Stomach smooth muscle (tissue), 2 donors: ENCODE measurements around the gene KIAA1958.

Experiments used
- H3K27ac ChIP-seq: one replicate; pipeline ENCODE4 v1.7.0; 2013; ENCODE audit warnings: mild to moderate bottlenecking, low read length, inconsistent platforms
- H3K27me3 ChIP-seq, 2 donors: one replicate each; pipeline ENCODE4 v1.7.0; 2013; ENCODE audit warnings: low read length in 2 of 2; ENCODE audit not compliant: insufficient read depth in 2 of 2, control insufficient read depth in 1 of 2
- H3K36me3 ChIP-seq, 2 donors: one replicate each; pipeline ENCODE4 v1.7.0; 2013; ENCODE audit warnings: low read length in 2 of 2; ENCODE audit not compliant: control insufficient read depth in 2 of 2, insufficient read depth in 2 of 2
- H3K4me1 ChIP-seq: one replicate; pipeline ENCODE4 v1.7.0; 2013; ENCODE audit warnings: low read length; ENCODE audit not compliant: control insufficient read depth, insufficient read depth
- H3K4me3 ChIP-seq, 2 donors: one replicate each; pipeline ENCODE4 v1.7.0; 2013; ENCODE audit warnings: low read length in 2 of 2
- H3K9ac ChIP-seq, 2 donors: one replicate each; pipeline ENCODE4 v1.7.0; 2013; ENCODE audit warnings: low read length in 2 of 2, mild to moderate bottlenecking in 1 of 2
- H3K9me3 ChIP-seq, 2 donors: one replicate each; pipeline ENCODE4 v1.7.0; 2013; ENCODE audit warnings: low read length in 2 of 2; ENCODE audit not compliant: control insufficient read depth in 2 of 2
- donor health status: healthy.
- donor health status: Pancreatic carcinoma.

The KIAA1958 gene

DNA sequence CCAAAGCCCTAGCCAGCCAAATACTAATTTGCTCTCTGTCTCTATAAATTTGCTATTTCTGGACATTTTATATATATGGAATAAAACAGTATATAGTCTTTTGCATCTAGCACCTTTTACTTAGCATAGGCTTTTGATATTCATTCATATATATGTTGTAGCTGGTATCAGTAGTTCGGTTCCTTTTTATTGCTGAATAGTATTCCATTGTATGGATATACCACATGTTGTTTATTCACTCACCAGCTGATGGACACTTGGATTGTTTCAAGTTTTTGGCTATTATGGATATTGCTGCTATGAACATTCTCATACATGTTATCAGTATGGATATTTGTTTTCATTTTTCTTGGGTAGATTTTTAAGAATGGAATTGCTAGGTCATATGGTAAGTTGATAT lies 23.8 kb upstream of the KIAA1958 start:
- no peaks in the 10 kb centered on the region for H3K9me3 ChIP-seq
- no peak overlapping the region for H3K27ac ChIP-seq
- H3K36me3 ChIP-seq = peaks cover 9 to 17% of the 10 kb centered on the region in 2 donors
- H3K9ac ChIP-seq = no peak overlapping the region
- no peak overlapping the region for H3K4me3 ChIP-seq
- no peaks in the 10 kb centered on the region for H3K4me1 ChIP-seq
- no peaks in the 10 kb centered on the region for H3K27me3 ChIP-seq

GRCh38 chr9:112465352-112465751 lies 21.3 kb upstream of the KIAA1958 start:
- Histone ChIP-seq H3K9ac (no peak overlapping the region), H3K27ac (no peak overlapping the region), H3K9me3 (no peaks in the 10 kb centered on the region), H3K36me3 (peaks cover 3 to 7% of the 10 kb centered on the region in 2 donors), H3K27me3 (no peaks in the 10 kb centered on the region), H3K4me1 (no peaks in the 10 kb centered on the region), H3K4me3 (no peak overlapping the region)

DNA sequence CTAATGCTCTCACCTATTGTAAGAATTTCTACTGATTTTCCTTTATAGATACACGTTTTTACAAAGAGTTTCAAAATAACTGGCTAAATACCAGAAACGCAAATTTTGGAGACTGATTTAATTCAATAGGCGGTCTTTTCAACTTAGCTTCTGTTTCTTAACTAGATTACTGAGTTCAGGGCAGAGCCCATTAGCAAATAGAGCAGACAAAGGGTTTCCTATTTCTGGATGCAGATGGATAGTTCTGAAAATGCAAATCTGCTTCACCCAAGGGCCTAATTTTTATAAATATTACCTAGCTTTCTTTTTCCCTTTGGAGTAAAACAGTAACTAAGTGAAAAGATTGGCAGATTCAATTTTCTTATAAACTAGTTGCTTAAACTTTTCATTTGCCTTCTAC lies 13.6 kb upstream of the KIAA1958 start:
- Histone ChIP-seq H3K27me3 (no peaks in the 10 kb centered on the region), H3K4me1 (no peaks in the 10 kb centered on the region), H3K36me3 (peaks cover 5 to 13% of the 10 kb centered on the region in 2 donors), H3K9me3 (peaks cover 0 to 6% of the 10 kb centered on the region in 2 donors), H3K9ac (no peak overlapping the region), H3K4me3 (no peak overlapping the region), H3K27ac (no peak overlapping the region)

DNA sequence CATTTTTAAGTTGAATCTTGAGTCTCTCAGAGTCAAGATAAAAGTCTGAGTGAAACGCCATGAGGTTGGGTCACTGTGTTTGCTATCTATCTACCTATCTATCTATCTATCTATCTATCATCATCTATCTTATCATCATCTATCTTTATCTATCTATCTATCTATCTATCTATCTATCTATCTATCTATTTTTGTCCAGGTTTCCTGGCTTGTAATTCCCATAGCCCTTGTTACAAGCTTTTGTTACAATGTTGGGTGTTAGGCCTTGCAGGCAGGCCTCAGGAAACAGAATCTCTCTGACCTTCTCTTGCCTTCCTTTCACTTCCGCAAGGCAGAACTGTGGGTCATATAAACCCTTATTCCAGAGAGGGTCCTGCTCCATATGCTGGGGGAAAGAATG lies 12.6 kb upstream of the KIAA1958 start:
- Histone ChIP-seq H3K9me3 (peaks cover 0 to 6% of the 10 kb centered on the region in 2 donors), H3K27me3 (no peaks in the 10 kb centered on the region), H3K4me3 (no peak overlapping the region), H3K36me3 (peaks cover 5 to 13% of the 10 kb centered on the region in 2 donors), H3K4me1 (no peaks in the 10 kb centered on the region), H3K27ac (no peak overlapping the region), H3K9ac (no peak overlapping the region)

DNA sequence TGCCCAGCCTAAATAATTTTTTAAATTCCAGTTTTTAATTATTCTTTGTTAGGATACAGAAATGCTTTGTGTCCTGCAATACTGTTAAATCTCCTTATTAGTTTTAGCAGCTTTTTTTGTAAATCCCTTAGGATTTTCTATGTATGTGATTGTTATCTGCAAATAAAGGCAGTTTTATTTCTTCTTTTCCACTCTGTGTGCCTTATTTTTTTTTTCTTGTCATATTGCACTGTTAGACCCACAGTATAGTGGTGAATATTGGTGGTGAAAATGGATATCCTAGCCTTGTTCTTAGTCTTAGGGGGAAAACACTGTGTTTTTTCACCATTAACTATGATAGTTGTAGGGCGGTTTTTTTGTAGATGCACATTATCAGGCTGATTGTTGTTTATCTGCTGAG lies 11.3 kb upstream of the KIAA1958 start:
- no peaks in the 10 kb centered on the region for H3K4me1 ChIP-seq
- H3K27me3 ChIP-seq = no peaks in the 10 kb centered on the region
- peaks cover 0 to 8% of the 10 kb centered on the region in 2 donors for H3K9me3 ChIP-seq
- H3K36me3 ChIP-seq = peaks cover 5 to 13% of the 10 kb centered on the region in 2 donors
- H3K27ac ChIP-seq = no peak overlapping the region
- H3K4me3 ChIP-seq = no peak overlapping the region
- H3K9ac ChIP-seq = no peak overlapping the region

GRCh38 chr9:112477330-112477729 lies 9.3 kb upstream of the KIAA1958 start:
- Histone ChIP-seq H3K4me3 (no peak overlapping the region), H3K27ac (no peak overlapping the region), H3K4me1 (no peaks in the 10 kb centered on the region), H3K9ac (no peak overlapping the region), H3K27me3 (no peaks in the 10 kb centered on the region), H3K36me3 (peaks cover 0 to 7% of the 10 kb centered on the region in 2 donors), H3K9me3 (peaks cover 0 to 8% of the 10 kb centered on the region in 2 donors)

- Histone ChIP-seq H3K36me3 (peaks cover 0 to 5% of the 10 kb centered on the region in 2 donors), H3K4me3 (no peak overlapping the region), H3K4me1 (no peaks in the 10 kb centered on the region), H3K9ac (no peak overlapping the region), H3K9me3 (peaks cover 0 to 8% of the 10 kb centered on the region in 2 donors), H3K27ac (no peak overlapping the region), H3K27me3 (no peaks in the 10 kb centered on the region)
These were observed 7.4 kb upstream of the KIAA1958 start for GRCh38 chr9:112479221-112479620.

GRCh38 chr9:112484607-112485006 lies 2.0 kb upstream of the KIAA1958 start:
- Histone ChIP-seq H3K36me3 (no peaks in the 10 kb centered on the region), H3K4me1 (peaks cover 9% of the 10 kb centered on the region), H3K9me3 (no peaks in the 10 kb centered on the region), H3K27me3 (no peaks in the 10 kb centered on the region), H3K4me3 (no peak overlapping the region), H3K27ac (no peak overlapping the region), H3K9ac (no peak overlapping the region)

GRCh38 chr9:112485574-112485973 lies 1.1 kb upstream of the KIAA1958 start:
- Histone ChIP-seq H3K36me3 (no peaks in the 10 kb centered on the region), H3K4me1 (peaks cover 9% of the 10 kb centered on the region), H3K9me3 (no peaks in the 10 kb centered on the region), H3K4me3 (no peak overlapping the region), H3K27me3 (no peaks in the 10 kb centered on the region), H3K9ac (no peak overlapping the region), H3K27ac (no peak overlapping the region)

- no peaks in the 10 kb centered on the region for H3K9me3 ChIP-seq
- peak overlapping the region; percentile 74 to 85 for H3K4me3 ChIP-seq
- no peak overlapping the region for H3K27ac ChIP-seq
- H3K36me3 ChIP-seq = no peaks in the 10 kb centered on the region
- H3K9ac ChIP-seq = peak overlapping the region; percentile 17 to 66
- no peaks in the 10 kb centered on the region for H3K27me3 ChIP-seq
- peaks cover 9% of the 10 kb centered on the region for H3K4me1 ChIP-seq
These were observed 576 bp downstream of the KIAA1958 start for GRCh38 chr9:112487008-112487798.

DNA sequence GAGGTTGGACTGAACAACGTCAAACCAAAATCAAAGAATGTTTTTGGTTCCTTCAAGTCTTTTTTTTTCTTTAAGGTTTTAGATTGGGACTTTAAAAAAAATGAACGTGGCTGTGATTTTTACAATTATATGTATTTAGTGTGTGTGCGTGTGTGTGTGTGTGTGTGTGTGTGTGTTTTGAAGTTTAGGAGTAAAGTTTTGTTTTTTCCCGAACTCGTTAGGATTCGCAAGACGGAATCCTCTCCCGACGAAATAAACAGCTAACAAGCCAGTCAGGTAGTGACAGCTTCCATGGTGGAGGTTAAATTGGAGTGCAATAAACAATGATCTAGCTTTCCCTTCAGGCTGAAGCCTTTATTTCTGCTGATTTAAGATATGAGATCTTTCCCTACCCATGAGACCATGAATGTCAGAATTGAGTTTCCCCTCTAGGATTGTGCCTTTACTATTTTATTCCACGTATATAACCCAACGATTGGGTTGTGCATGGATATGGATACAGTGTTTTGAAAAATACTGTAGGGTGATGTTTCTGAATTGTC lies 1.2 kb downstream of the KIAA1958 start:
- H3K4me3 ChIP-seq = peak overlapping the region; percentile 74 to 85
- peaks cover 9% of the 10 kb centered on the region for H3K4me1 ChIP-seq
- no peak overlapping the region for H3K27ac ChIP-seq
- no peaks in the 10 kb centered on the region for H3K9me3 ChIP-seq
- H3K36me3 ChIP-seq = no peaks in the 10 kb centered on the region
- peak overlapping the region; percentile 17 to 66 for H3K9ac ChIP-seq
- H3K27me3 ChIP-seq = no peaks in the 10 kb centered on the region
